Activated CD4-positive, CD25-positive, alpha-beta regulatory T cell treated with anti-CD3 and anti-CD28 coated beads, Interleukin-2, amount 50 U/mL, for 16 hours (primary cell): ENCODE results near the gene RNF207.

Experiments used
- DNase-seq: peaks from one replicate; pipeline ENCODE4 v3.0.0-alpha.2; 2020; ENCODE audit warnings: low read depth, low spot score

The RNF207 gene

GRCh38 chr1:6205849-6206519, at the start of gene RNF207:
Gene RNF207 (plus strand): TSS chr1:6206119. CDS start chr1:6206536, 417 bp downstream.
- no peak for DNase-seq

- DNase-seq = no peak
Observed at GRCh38 chr1:6157132-6157527, 48.8 kb upstream of the RNF207 start.

- DNase-seq = no peak
Observed at GRCh38 chr1:6157528-6158174, 48.3 kb upstream of the RNF207 start.

- no peak for DNase-seq
Observed at GRCh38 chr1:6158181-6158580, 47.7 kb upstream of the RNF207 start.

- DNase-seq = no peak
Observed at GRCh38 chr1:6162341-6162740, 43.6 kb upstream of the RNF207 start.

GRCh38 chr1:6162773-6163172, 43.1 kb upstream of the RNF207 start:
- no peak for DNase-seq

- DNase-seq = no peak
Observed at GRCh38 chr1:6163191-6163972, 42.5 kb upstream of the RNF207 start.

GRCh38 chr1:6163973-6164617, 41.8 kb upstream of the RNF207 start:
- no peak for DNase-seq

GRCh38 chr1:6165027-6165426, 40.9 kb upstream of the RNF207 start:
- DNase-seq = no peak

GRCh38 chr1:6165441-6165985, 40.4 kb upstream of the RNF207 start:
- no peak for DNase-seq

GRCh38 chr1:6166221-6166620, 39.7 kb upstream of the RNF207 start:
- no peak for DNase-seq

GRCh38 chr1:6166655-6167390, 39.1 kb upstream of the RNF207 start:
- no peak for DNase-seq

GRCh38 chr1:6167391-6168303, 38.3 kb upstream of the RNF207 start:
- no peak for DNase-seq

GRCh38 chr1:6168947-6169586, 36.9 kb upstream of the RNF207 start:
- no peak for DNase-seq

- no peak for DNase-seq
Observed at GRCh38 chr1:6170116-6170741, 35.7 kb upstream of the RNF207 start.

- no peak for DNase-seq
Observed at GRCh38 chr1:6170742-6171201, 35.1 kb upstream of the RNF207 start.

- no peak for DNase-seq
Observed at GRCh38 chr1:6171548-6172124, 34.3 kb upstream of the RNF207 start.

GRCh38 chr1:6172549-6172948, 33.4 kb upstream of the RNF207 start:
- no peak for DNase-seq
